K562 (cell line): ENCODE measurements around the gene B3GALT6. TPM values are rescaled to one million over a fixed set of nuclear protein-coding genes. Genes with fewer than 3 reads are reported as not detected.

Experiments used
- BCL6 ChIP-seq: fragments of 250-450 bp; sonication (Bioruptor Pico); IDR thresholded peaks from 2 replicates; pipeline ENCODE4 v1.4.0; 2020
- CHD1 ChIP-seq: fragments of 200-600 bp; sonication (generic); IDR thresholded peaks from one replicate; pipeline ENCODE4 v1.6.1; 2012; ENCODE audit warnings: mild to moderate bottlenecking, moderate library complexity, low read length, inconsistent platforms
- COPS2 ChIP-seq: fragments of 450-650 bp; conservative IDR thresholded peaks from 2 replicates; pipeline ENCODE4 v1.6.1; 2016; ENCODE audit warnings: mild to moderate bottlenecking, moderate library complexity
- CTCFL ChIP-seq: IDR thresholded peaks from 2 replicates; pipeline ENCODE4 v1.6.1; 2011; ENCODE audit warnings: borderline replicate concordance, low read depth, mild to moderate bottlenecking, moderate library complexity, low read length; ENCODE audit not compliant: insufficient read depth, poor library complexity, severe bottlenecking
- ERF ChIP-seq: fragments of 450-650 bp; formaldehyde crosslinking; IDR thresholded peaks from 2 replicates; pipeline ENCODE4 v1.4.0; 2020; ENCODE audit warnings: mild to moderate bottlenecking, mixed read lengths
- ESRRA ChIP-seq: fragments of 450-650 bp; IDR thresholded peaks from 2 replicates; pipeline ENCODE4 v1.6.1; 2014; ENCODE audit warnings: low read depth, mild to moderate bottlenecking, moderate library complexity, borderline replicate concordance
- HLTF ChIP-seq: fragments of 450-650 bp; IDR thresholded peaks from 2 replicates; pipeline ENCODE4 v1.6.1; 2016
- MIER1 ChIP-seq: fragments of 450-650 bp; IDR thresholded peaks from 2 replicates; pipeline ENCODE4 v1.6.1; 2016; ENCODE audit warnings: antibody characterized with exemption, mild to moderate bottlenecking, low read depth
- MTA2 ChIP-seq: fragments of 450-650 bp; IDR thresholded peaks from 2 replicates; pipeline ENCODE4 v1.6.1; 2016; ENCODE audit warnings: low read depth
- PCBP1 ChIP-seq: fragments of 200-400 bp; formaldehyde crosslinking; IDR thresholded peaks from 2 replicates; pipeline ENCODE4 v1.6.1; 2018; ENCODE audit warnings: mild to moderate bottlenecking, low read depth, low read length; ENCODE audit not compliant: poor library complexity, severe bottlenecking
- POLR2B ChIP-seq: fragments of 450-650 bp; IDR thresholded peaks from 2 replicates; pipeline ENCODE4 v1.6.1; 2018; ENCODE audit warnings: low read depth; ENCODE audit not compliant: partially characterized antibody
- RBM25 ChIP-seq: fragments of 200-400 bp; formaldehyde crosslinking; IDR thresholded peaks from 2 replicates; pipeline ENCODE4 v1.6.1; 2018; ENCODE audit warnings: low read length, low read depth, moderate library complexity; ENCODE audit not compliant: severe bottlenecking
- RFX5 ChIP-seq: IDR thresholded peaks from 2 replicates; pipeline ENCODE4 v1.6.1; 2011; ENCODE audit warnings: low read depth, mild to moderate bottlenecking, improper control_type of control experiment, low read length
- SMARCA4 ChIP-seq: fragments of 450-650 bp; IDR thresholded peaks from 2 replicates; pipeline ENCODE4 v1.6.1; 2016
- SPI1 ChIP-seq: IDR thresholded peaks from 2 replicates; pipeline ENCODE4 v1.6.1; 2011; ENCODE audit warnings: low read depth, low read length, control low read depth, borderline replicate concordance
- THRAP3 ChIP-seq: fragments of 450-650 bp; IDR thresholded peaks from 2 replicates; pipeline ENCODE4 v1.6.1; 2016; ENCODE audit warnings: mild to moderate bottlenecking, inconsistent platforms, borderline replicate concordance
- ZBTB34 ChIP-seq: fragments of 250-450 bp; sonication (Bioruptor Pico); IDR thresholded peaks from 2 replicates; pipeline ENCODE4 v1.8.0; 2021; ENCODE audit warnings: mild to moderate bottlenecking, moderate library complexity
- ZNF174 ChIP-seq: fragments of 250-450 bp; sonication (Bioruptor Pico); IDR thresholded peaks from 2 replicates; pipeline ENCODE4 v1.4.0; 2020; ENCODE audit warnings: mild to moderate bottlenecking
- polyA plus RNA-seq, 8 experiments: library from polyadenylated mRNA; depleted of rRNA in 4 of 8; stranded (reverse) in 5 of 8; unstranded in 3 of 8; fragments of >200 nt; fragmentation: Nextera tagmentation in 2 of 8; fragmentation: Illumina TruSeq in 1 of 8; extraction: Ambion mirVana in 2 of 8; extraction: Trizol in 1 of 8; gene quantifications; 2 replicates each; pipeline versions ENCODE4 v1.2.1 to v1.2.3, GENCODE V29; 2011 to 2014; ENCODE audit warnings: inconsistent platforms in 1 of 8, missing spikeins in 1 of 8
- total RNA-seq, 7 experiments: library from RNA; depleted of rRNA in 6 of 7; stranded (reverse); fragments of >200 nt in 6 of 7; fragmentation: Illumina TruSeq in 2 of 7; extraction: Trizol in 2 of 7; gene quantifications; 2 replicates each; pipeline versions ENCODE4 v1.2.1 to v1.2.3, GENCODE V29; 2011 to 2021; ENCODE audit warnings: low replicate concordance in 1 of 7
- TF ChIP-seq, protein P1 (sequence below): fragments of 450-650 bp; IDR thresholded peaks from 2 replicates; pipeline ENCODE4 v1.6.1; 2018; ENCODE audit not compliant: partially characterized antibody
- TF ChIP-seq, protein P2 (sequence below), 2 experiments: fragments of 450-650 bp in 1 of 2; sonication (generic) in 1 of 2; formaldehyde crosslinking; conservative IDR thresholded peaks; 2 replicates each; pipeline versions ENCODE4 v1.4.0 to v1.8.1; 2020 to 2022; ENCODE audit warnings: mild to moderate bottlenecking in 1 of 2, missing genetic modification reagents in 1 of 2
- TF ChIP-seq, protein P3 (sequence below): fragments of 450-650 bp; IDR thresholded peaks from 2 replicates; pipeline ENCODE4 v1.6.1; 2016; ENCODE audit warnings: low read depth, mild to moderate bottlenecking, moderate library complexity

The B3GALT6 gene
- total and polyA plus RNA-seq, 9 of the 15 experiments (the other 6 are each of a cell fraction or from before 2014, with no cell fraction given): 0.68 to 29.8 (median 9.9) TPM

- TF ChIP-seq, protein P1, sequence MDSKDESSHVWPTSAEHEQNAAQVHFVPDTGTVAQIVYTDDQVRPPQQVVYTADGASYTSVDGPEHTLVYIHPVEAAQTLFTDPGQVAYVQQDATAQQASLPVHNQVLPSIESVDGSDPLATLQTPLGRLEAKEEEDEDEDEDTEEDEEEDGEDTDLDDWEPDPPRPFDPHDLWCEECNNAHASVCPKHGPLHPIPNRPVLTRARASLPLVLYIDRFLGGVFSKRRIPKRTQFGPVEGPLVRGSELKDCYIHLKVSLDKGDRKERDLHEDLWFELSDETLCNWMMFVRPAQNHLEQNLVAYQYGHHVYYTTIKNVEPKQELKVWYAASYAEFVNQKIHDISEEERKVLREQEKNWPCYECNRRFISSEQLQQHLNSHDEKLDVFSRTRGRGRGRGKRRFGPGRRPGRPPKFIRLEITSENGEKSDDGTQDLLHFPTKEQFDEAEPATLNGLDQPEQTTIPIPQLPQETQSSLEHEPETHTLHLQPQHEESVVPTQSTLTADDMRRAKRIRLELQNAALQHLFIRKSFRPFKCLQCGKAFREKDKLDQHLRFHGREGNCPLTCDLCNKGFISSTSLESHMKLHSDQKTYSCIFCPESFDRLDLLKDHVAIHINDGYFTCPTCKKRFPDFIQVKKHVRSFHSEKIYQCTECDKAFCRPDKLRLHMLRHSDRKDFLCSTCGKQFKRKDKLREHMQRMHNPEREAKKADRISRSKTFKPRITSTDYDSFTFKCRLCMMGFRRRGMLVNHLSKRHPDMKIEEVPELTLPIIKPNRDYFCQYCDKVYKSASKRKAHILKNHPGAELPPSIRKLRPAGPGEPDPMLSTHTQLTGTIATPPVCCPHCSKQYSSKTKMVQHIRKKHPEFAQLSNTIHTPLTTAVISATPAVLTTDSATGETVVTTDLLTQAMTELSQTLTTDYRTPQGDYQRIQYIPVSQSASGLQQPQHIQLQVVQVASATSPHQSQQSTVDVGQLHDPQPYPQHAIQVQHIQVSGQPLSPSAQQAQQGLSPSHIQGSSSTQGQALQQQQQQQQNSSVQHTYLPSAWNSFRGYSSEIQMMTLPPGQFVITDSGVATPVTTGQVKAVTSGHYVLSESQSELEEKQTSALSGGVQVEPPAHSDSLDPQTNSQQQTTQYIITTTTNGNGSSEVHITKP: no peak
- TF ChIP-seq CTCFL (no peak), ESRRA (0 out of 2 replicates have a peak, but pooled peaks have one; percentile 6), BCL6 (no peak), SPI1 (no peak), SMARCA4 (no peak), ERF (CRISPR knock-in tag) (no peak), PCBP1 (no peak), RBM25 (no peak), RFX5 (no peak), MTA2 (peak; percentile 8; the same call in 1 of the 2 replicates), COPS2 (no peak), MIER1 (0 out of 2 replicates have a peak, but pooled peaks have one; percentile 34), POLR2B (peak; percentile 4), CHD1 (peak; percentile 48), HLTF (0 out of 2 replicates have a peak, but pooled peaks have one; percentile 9), ZBTB34 (CRISPR knock-in tag) (no peak), ZNF174 (CRISPR knock-in tag) (no peak), THRAP3 (no peak)
- TF ChIP-seq, protein P2, sequence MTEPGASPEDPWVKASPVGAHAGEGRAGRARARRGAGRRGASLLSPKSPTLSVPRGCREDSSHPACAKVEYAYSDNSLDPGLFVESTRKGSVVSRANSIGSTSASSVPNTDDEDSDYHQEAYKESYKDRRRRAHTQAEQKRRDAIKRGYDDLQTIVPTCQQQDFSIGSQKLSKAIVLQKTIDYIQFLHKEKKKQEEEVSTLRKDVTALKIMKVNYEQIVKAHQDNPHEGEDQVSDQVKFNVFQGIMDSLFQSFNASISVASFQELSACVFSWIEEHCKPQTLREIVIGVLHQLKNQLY (CRISPR knock-in tag; conservative IDR thresholded peaks at IDR 0.05): no peak
- TF ChIP-seq, protein P3, sequence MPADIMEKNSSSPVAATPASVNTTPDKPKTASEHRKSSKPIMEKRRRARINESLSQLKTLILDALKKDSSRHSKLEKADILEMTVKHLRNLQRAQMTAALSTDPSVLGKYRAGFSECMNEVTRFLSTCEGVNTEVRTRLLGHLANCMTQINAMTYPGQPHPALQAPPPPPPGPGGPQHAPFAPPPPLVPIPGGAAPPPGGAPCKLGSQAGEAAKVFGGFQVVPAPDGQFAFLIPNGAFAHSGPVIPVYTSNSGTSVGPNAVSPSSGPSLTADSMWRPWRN: no peak
These were observed 42.4 kb downstream of the B3GALT6 start (continued) for GRCh38 chr1:1274299-1274930.
